Endothelial cell (in vitro differentiated cells): Measurements from ENCODE around the gene CARMIL1. TPM values are rescaled to one million over a fixed set of nuclear protein-coding genes. Genes with fewer than 3 reads are reported as not detected.

Source experiments
- DNase-seq: peaks from one replicate; pipeline ENCODE4 v3.0.0; 2021; ENCODE audit warnings: low spot score
- H3K27ac Mint-ChIP-seq: one replicate; pipeline ENCODE4 v1.8.0; 2021; ENCODE audit warnings: mixed read lengths, inconsistent platforms; ENCODE audit not compliant: unreplicated experiment
- H3K27me3 Mint-ChIP-seq: one replicate; pipeline ENCODE4 v1.8.0; 2021; ENCODE audit warnings: mild to moderate bottlenecking, moderate library complexity, mixed read lengths, inconsistent platforms; ENCODE audit not compliant: unreplicated experiment
- H3K36me3 Mint-ChIP-seq: one replicate; pipeline ENCODE4 v1.8.0; 2021; ENCODE audit warnings: mild to moderate bottlenecking, low read depth, mixed read lengths, inconsistent platforms; ENCODE audit not compliant: unreplicated experiment
- H3K4me1 Mint-ChIP-seq: one replicate; pipeline ENCODE4 v1.8.0; 2021; ENCODE audit warnings: mild to moderate bottlenecking, mixed read lengths, inconsistent platforms; ENCODE audit not compliant: unreplicated experiment
- H3K4me3 Mint-ChIP-seq: one replicate; pipeline ENCODE4 v1.8.0; 2021; ENCODE audit warnings: mild to moderate bottlenecking, mixed read lengths, inconsistent platforms; ENCODE audit not compliant: unreplicated experiment
- H3K9me3 Mint-ChIP-seq: one replicate; pipeline ENCODE4 v1.8.0; 2021; ENCODE audit warnings: mixed read lengths, inconsistent platforms; ENCODE audit not compliant: unreplicated experiment
- CTCF ChIP-seq: fragments of 200-600 bp; sonication (generic); IDR thresholded peaks from one replicate; pipeline ENCODE4 v1.5.0; 2021; ENCODE audit warnings: antibody characterized with exemption; ENCODE audit not compliant: unreplicated experiment
- total RNA-seq: library from RNA; stranded (reverse); fragmentation: NEBNext Ultra II Directional; extraction: Animal tissue kit (Norgen Biotek cat#: 25700); gene quantifications from one replicate; pipeline ENCODE4 v1.2.1, GENCODE V29; 2021; ENCODE audit not compliant: unreplicated experiment

Gene CARMIL1
- total RNA-seq, 1 donor from 2014 or later = 32.5 TPM

- no peak for TF ChIP-seq CTCF
- no peak overlapping the region for H3K4me3 Mint-ChIP-seq
- H3K9me3 Mint-ChIP-seq = no peaks in the 10 kb centered on the region
- DNase-seq = no peak
- peaks cover 3% of the 10 kb centered on the region for H3K27me3 Mint-ChIP-seq
- no peaks in the 10 kb centered on the region for H3K4me1 Mint-ChIP-seq
- no peak overlapping the region for H3K27ac Mint-ChIP-seq
- peaks cover 12% of the 10 kb centered on the region for H3K36me3 Mint-ChIP-seq
Observed at GRCh38 chr6:25619217-25619616, 340.0 kb downstream of the CARMIL1 start.

- H3K27me3 Mint-ChIP-seq = peaks cover 3% of the 10 kb centered on the region
- no peaks in the 10 kb centered on the region for H3K4me1 Mint-ChIP-seq
- no peaks in the 10 kb centered on the region for H3K9me3 Mint-ChIP-seq
- peaks cover 12% of the 10 kb centered on the region for H3K36me3 Mint-ChIP-seq
- H3K27ac Mint-ChIP-seq = no peak overlapping the region
- no peak overlapping the region for H3K4me3 Mint-ChIP-seq
- no peak for TF ChIP-seq CTCF
- DNase-seq = no peak
Observed at GRCh38 chr6:25620391-25620790, 341.2 kb downstream of the CARMIL1 start.

GRCh38 chr6:25623065-25623464 is 343.9 kb downstream of the CARMIL1 start:
- Mint-ChIP-seq H3K27me3 (peaks cover 6% of the 10 kb centered on the region), H3K9me3 (no peaks in the 10 kb centered on the region), H3K27ac (no peak overlapping the region), H3K36me3 (peaks cover 12% of the 10 kb centered on the region), H3K4me1 (no peaks in the 10 kb centered on the region), H3K4me3 (no peak overlapping the region)
- DNase-seq = no peak
- TF ChIP-seq CTCF = no peak

GRCh38 chr6:25623879-25624278 is 344.7 kb downstream of the CARMIL1 start:
- peaks cover 5% of the 10 kb centered on the region for H3K27me3 Mint-ChIP-seq
- H3K27ac Mint-ChIP-seq = no peak overlapping the region
- peaks cover 12% of the 10 kb centered on the region for H3K36me3 Mint-ChIP-seq
- H3K4me3 Mint-ChIP-seq = no peak overlapping the region
- no peaks in the 10 kb centered on the region for H3K9me3 Mint-ChIP-seq
- no peak for DNase-seq
- no peaks in the 10 kb centered on the region for H3K4me1 Mint-ChIP-seq
- no peak for TF ChIP-seq CTCF

- Mint-ChIP-seq H3K27ac (no peak overlapping the region), H3K9me3 (no peaks in the 10 kb centered on the region), H3K4me3 (no peak overlapping the region), H3K4me1 (no peaks in the 10 kb centered on the region), H3K36me3 (peaks cover 5% of the 10 kb centered on the region), H3K27me3 (peaks cover 3% of the 10 kb centered on the region)
- no peak for TF ChIP-seq CTCF
- no peak for DNase-seq
Observed at GRCh38 chr6:25627001-25627400, 347.8 kb downstream of the CARMIL1 start.
